Left cardiac atrium (tissue), 4 donors: ENCODE measurements around the gene AMBRA1. TPM values are rescaled to one million over a fixed set of nuclear protein-coding genes. Genes with fewer than 3 reads are reported as not detected.
"Not testable (repeated sequence)": the region's sequence is repeated elsewhere in the genome, so short reads cannot be mapped to it uniquely, and the experiment has no call there.

Experiments
- ATAC-seq, 2 donors: fragments of 200-7000 bp; cut with Tn5 transposase; one replicate each; pipeline ENCODE4 v1.9.1; 2020; ENCODE audit warnings: mild to moderate bottlenecking in 2 of 2, moderate library complexity in 2 of 2
- DNase-seq: peaks from one replicate; pipeline ENCODE4 v3.0.0-alpha.2; 2020
- intact Hi-C, 2 donors: fragments of 100-400 bp; cut with DNase I; formaldehyde crosslinking; loops; one replicate each; pipeline versions ENCODE4 v1.14.1 to v1.15.1; 2022 to 2023
- total RNA-seq, 2 donors: library from RNA; stranded (reverse); fragmentation: NEBNext Ultra II Directional; extraction: Animal tissue kit (Norgen Biotek cat#: 25700); gene quantifications; one replicate each; pipeline ENCODE4 v1.2.1, GENCODE V29; 2021
- donor health status: DM: no; HTN: yes; CAD: no.
- donor health status: DM: no; HTN: yes; CAD: no; lungs with severe emphysema.
- donor health status: DM: yes; HTN: yes; CAD: no.
- donor health status: Dilated cardiomyopathy.

Gene AMBRA1
- total RNA-seq, 2 donors from 2014 or later, result 14.9 to 20.1 TPM

DNA sequence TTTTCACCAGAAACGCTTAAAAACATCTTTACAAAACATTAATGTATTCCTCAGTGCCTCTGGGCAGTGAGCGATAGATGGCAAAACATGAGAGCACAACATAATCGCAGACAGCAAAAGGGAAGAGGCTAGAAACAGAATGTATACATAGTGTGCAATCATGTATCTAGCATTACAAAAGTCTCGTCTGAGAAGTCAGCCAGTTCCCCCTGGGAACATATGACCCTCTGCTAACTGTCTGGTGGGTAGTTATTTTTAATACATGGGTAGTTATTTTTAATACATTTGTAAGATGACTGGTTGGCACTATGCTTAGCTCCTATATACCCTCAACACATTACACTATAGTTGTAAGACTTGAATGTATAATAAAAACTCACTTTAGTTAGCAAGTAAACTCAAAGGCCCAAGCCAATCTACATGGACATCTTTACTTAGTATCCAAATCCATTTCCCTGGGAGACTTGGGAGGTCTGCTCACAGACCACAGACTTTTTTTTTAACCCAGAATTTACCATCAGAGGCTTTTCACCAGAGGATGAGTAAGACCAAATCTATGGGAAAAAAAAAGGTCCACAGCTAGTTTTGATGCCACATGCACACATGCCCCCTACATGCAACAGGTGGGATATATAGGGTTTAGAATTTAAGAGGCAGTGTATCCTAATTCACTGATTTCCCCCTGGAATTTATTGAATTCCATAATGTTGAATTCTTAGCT lies 71.7 kb downstream of the AMBRA1 start:
- intact Hi-C loops, result no loop called here
- DNase-seq (no peak), ATAC-seq (no peak)

DNA sequence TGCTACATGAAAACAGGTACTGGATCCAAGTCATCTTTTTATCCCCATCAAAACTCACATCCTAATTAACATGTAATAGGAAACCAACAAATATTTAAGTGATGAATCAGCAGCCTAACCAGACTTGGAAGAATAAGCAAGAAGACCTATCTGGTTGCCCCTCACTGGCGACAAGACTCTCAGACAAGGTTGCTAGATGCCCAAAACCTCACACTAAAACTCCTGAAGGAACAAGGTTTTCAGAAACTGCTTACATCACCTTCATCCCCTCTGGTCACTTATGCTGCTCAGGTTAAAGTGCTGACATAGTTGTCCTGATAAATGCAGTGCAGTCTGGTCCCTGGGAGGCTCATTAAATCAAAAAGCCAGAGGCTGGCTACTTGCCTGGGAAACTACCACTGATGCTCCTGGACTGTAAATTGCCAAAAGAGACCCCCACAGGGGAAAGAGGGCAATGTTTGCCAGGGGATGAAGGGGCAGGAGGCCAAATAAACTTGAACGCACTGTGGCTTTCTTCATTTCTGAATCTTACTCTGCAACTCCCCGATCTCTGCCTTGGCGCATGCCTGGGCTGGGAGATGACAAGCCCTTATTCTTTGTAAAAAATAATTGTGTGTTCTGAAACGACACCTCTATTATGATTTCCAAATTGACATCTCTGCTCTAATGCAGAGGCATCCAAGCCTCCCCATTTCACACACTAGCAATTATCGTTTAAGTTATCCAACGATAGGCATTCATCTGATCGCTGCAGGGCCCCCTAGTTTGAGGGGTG lies 72.7 kb downstream of the AMBRA1 start:
- ATAC-seq, result no peak
- DNase-seq, result no peak
- intact Hi-C loops, result no loop called here

DNA sequence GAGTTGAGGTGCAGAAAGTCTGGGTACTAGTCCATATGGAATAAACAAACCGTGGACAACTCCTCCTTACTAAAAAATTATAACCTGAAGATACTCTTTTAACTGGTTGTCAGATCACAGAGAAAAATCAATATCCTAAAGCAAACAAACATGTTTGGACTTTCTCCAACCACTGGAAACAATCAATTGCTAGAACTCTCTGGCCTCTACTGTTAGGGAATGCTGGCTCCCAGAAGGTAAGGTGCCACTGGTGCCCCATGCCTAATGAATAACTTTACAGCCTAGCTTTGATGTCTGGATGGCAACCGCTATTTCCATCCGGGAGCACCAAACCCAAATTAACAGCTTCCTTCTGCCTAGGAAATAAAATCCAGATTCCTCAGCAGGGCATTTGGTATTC lies 74.5 kb downstream of the AMBRA1 start:
- ATAC-seq, result no peak
- DNase-seq, result no peak
- intact Hi-C loops, result no loop called here

DNA sequence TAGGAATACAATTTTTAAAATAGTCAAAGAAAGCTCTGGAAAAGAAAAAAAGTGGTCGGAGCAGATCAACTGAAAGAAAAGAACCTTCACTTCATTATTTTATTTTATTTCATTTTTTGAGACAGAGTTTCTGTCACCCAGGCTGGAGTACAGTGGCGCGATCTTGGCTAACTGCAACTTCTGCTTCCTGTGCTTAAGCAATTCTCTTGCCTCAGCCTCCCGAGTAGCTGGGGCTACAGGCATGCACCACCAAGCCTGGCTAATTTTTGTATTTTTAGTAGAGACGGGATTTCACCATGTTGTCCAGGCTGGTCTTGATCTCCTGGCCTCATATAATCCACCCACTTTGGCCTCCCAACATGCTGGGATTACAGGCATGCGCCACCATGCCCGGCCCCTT lies 74.9 kb downstream of the AMBRA1 start:
- ATAC-seq, intact Hi-C loops, DNase-seq: not testable (repeated sequence)

DNA sequence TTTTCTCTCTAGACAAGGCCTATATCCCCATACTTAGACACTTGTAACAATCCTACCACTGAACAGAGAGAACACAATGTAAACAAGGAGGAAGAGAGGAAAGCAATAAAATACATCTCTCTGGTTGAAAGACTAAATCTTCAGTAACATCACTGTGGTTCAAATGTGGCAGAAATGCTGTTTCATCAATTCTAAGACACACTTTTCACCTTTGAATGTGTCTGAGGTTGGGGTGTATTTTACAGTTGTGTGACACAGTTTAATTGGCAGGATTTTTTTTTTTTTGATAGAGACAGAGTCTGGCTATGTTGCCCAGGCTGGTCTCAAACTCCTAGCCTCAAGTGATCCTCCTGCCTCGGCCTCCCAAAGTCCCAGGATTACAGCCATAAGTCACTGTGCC lies 79.5 kb downstream of the AMBRA1 start:
- ATAC-seq (no peak), DNase-seq (no peak)
- intact Hi-C loops, result no loop called here

DNA sequence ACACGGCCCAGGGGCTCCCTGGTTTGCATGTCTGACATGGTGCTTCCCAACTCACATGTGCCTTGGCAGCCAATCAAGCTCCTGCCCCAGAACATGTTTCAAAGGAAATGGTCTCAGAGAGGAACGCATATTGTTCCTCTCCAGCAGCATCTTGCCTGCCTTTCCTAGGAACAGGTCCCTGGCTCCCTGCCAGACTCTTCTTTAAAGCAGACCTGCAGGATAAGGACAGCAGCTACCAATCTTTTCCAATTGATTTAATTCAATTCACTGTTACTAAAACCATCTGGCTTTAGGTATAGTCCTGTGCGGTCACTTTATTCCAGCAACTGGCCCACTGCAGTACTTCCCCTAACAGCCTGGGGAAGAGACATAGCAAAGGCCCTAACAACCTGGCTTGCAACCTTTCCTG lies 79.9 kb downstream of the AMBRA1 start:
- intact Hi-C loops, result no loop called here
- peak; percentile 73 for DNase-seq

DNA sequence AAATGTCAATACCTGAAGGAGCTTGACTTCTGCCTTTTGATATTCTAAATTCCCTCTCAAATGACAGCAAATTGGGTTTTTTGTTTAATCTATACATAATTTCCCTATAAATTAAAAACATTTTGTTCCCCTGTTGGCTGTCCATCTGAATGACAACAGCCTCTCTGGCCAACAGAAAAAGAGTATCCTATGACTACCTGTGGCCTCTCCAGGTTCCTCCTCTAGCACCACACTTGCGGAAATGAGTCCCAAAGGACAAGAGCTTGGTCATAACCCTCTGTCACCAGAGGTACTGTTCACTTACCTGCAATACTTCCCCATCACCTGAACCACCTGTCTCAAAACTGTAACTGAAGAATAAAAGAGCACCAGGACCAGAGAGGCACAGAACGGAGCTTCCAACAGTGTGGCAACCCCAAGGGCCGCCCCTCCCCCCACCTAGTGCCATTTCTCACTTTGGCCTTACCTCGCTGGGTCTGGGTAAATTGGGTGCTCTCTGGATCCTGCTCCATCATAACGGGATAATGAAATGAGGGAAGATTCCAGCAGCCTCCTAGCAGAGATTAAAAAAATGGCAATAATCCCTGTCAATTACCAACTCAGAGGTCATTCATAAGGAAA lies 81.5 kb downstream of the AMBRA1 start:
- no peak for ATAC-seq
- intact Hi-C loops, result no loop called here
- DNase-seq, result no peak

More for the DNA sequence above, 79.9 kb downstream of the AMBRA1 start:
- ATAC-seq, result peak; percentile 57 to 65

DNA sequence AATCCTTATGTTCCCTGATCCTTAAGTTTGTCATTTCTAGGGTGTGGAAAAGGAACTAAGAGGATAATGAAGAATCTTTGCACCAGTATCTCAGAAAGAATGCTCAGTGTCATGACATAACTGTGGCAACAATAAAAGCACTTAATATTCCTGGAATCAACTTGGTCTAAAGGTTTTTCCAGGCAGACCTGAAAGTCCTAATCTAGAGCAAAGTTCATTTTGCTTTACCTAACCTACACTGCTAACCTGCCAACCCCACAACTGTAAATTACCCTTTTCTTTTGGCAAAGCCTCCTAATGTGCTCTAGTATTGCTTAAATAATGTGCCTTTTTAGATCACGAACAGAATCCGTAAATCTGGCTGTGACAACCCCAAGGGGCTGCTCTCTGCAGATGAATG lies 82.5 kb downstream of the AMBRA1 start:
- no peak for ATAC-seq
- no peak for DNase-seq
- intact Hi-C loops, result no loop called here

DNA sequence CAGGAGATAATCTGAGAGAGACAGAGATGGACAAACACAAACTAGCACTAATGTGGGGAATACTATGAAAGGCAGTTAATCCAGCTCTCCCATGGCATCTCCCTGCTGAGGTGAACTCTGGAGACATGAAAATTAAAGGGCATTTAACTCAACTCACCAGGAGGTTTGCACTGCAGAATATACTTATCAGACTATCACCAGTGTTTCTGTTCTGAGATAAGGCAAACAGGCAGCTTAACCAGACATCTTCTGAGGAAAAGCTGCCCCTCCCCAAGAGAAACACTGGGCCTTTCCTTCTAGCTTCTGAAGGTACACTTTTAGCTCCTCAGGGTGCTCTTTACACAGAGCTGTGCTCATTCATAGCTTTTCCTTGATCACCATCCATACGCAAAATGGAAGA lies 85.5 kb downstream of the AMBRA1 start:
- DNase-seq (no peak), ATAC-seq (no peak)
- intact Hi-C loops, result no loop called here

DNA sequence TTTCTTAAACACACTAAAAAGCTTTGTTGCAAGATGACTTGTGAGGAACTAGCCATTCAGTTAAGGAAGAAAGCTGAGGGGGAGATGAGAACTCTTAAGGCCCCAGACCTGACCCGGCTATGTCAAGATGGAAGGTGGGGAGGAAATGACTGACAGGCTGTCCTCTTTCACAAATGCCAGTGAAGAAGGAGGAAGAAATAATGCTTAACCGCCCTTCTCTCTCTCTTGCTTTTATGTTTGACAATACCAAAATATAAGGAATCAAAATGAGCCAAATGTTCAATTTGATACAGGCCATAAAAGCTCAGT lies 87.4 kb downstream of the AMBRA1 start:
- no peak for ATAC-seq
- intact Hi-C loops, result no loop called here
- DNase-seq, result no peak

DNA sequence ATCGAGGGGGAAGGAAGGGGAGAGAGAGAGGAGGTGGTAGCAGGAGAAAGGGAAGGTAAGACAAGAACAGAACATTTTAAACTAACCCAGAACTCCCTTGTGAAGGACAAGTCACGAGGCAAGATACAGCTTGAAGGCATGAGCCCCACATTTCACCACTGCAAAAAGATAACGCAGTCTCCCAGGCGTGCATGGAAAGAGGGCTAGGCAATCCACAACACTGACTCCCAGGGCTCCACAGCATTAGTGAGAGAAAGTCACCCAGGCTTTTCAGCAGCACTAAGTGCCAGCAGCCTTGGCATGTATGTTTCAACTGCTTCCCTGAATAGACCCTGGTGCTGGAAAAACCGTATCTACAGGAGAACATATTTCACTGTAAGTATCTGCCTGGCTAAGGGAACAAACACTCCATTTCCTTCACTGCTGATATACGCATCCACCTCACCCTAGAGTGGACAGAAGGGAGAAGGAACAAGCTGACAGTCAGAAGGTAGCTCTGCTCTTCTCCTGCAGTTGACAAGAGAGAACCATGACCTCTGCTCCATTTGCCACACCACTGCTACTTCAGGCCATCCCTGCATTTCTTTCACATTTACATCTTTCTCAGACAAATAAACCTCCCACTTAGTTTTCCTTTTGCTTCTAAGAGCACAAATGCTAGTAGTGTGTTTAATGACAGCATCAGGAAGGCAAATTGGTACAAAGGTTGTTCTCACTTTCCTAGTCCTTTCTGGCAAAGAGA lies 87.9 kb downstream of the AMBRA1 start:
- intact Hi-C loops, result no loop called here
- DNase-seq, result no peak
- ATAC-seq, result peak; percentile 65 to 87

DNA sequence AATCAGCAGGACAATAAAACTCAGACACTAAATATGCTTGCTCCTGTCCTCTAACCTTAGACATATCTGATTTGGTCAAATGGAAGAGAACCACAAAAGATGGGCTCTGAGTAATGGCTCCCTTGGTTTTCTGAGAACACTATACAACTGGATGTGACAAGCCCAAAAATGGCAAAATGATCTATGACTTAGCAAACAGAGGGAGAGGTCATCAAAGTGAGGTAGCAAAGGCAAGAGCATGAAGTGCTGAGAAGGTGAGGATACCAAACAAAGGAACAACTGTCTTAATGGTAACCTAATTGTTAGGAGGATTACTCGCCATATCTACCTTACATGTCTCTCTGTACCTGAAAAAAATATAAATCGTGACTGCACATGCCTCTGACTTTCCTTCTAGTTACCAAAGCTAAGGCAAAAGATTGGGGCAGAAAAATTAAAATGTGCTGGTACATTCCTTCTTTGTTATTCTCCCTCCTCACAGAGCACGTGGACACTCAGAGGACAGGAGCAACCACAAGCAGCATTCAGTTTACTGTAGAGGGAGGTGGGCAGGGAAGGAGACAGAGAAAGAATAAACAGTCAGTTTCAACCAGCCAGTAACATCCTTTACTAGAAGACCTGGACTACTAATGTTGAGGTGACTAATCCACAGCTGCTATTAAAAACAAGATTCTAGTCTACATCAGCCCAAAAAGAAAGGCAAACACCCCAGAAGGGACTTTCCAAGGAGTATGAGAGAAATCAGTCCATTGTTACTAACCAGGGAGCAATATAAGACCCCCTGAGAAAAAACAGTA lies 88.8 kb downstream of the AMBRA1 start:
- intact Hi-C loops, result no loop called here
- ATAC-seq, result no peak
- no peak for DNase-seq

DNA sequence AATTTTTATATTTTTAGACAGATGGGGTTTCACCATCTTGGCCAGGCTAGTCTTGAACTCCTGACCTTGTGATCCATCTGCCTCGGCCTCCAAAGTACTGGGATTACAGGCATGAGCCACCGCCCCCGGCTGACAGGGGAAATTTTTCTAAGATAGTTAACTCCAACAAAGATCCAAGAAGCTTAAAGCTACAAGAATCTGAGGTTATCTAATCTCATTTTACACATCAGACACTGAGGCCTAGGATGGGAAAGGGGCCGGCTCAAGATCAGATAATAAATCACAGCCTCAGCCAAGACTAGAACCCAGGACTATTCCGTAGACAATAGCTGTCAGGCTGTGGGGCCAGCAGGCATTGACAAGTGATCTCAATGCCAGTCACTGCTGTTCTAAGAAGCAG lies 94.0 kb downstream of the AMBRA1 start:
- intact Hi-C loops, result no loop called here
- DNase-seq (no peak), ATAC-seq (no peak)

DNA sequence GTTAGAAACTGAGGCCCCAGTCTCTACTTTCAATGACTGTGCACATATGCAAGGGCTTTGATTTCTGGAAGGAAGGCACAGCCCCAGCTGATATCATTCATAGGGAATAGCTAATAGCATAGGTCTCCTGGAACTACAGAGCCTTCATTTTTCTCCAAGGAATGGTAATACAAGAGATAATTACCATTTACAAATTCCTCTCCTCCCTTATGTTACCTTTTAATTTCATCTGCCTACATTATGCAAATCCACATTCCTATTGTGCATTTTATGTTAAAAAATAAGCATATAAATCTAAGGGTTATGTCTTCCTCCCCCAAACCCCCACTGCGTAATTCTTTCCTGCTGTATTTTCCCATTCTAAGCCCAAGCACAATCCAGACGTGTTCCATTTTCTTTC lies 94.9 kb downstream of the AMBRA1 start:
- no peak for DNase-seq

DNA sequence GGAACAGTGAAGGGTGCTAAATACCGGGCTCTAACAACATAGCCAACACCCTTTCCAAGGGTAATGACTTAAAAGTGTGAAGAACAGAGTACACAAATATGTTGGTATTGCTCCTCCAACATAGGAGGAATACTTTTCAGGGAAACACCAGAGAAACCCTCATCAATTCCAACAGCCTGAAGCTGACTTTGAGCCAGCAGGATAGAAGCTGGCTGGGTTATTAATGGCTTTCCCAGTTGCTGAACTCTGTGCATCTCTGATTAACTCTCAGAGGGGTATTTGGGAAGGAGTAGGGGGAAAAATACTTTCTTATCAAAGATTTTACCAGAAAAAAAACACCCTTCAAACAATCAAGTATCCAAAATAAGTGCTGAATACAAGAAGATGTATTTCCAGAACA lies 95.6 kb downstream of the AMBRA1 start:
- no peak for DNase-seq
- ATAC-seq, result peak in 1 of 2 donors; percentile 47
- intact Hi-C loops, result no loop called here

More for the DNA sequence above, 94.9 kb downstream of the AMBRA1 start:
- no peak for ATAC-seq
- intact Hi-C loops, result no loop called here

DNA sequence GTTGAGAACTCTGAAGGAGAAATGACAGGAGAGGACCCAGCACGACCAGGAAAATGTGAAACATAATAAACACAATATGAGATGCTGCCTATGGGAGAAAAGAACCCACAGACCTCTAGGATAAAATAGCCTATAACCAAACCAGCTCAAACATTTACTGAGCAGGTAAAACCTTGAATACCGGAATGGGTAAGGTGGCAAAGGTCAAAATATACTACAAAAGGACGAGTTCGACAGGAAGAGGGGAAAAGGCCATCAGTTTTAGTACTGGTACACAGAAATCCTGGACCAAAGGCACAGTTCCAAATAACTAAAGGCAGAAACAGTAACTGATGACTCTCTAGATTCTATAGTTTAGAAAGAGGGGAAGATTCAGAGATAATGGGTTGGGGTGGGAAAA lies 96.3 kb downstream of the AMBRA1 start:
- intact Hi-C loops, result no loop called here
- ATAC-seq (no peak), DNase-seq (no peak)

DNA sequence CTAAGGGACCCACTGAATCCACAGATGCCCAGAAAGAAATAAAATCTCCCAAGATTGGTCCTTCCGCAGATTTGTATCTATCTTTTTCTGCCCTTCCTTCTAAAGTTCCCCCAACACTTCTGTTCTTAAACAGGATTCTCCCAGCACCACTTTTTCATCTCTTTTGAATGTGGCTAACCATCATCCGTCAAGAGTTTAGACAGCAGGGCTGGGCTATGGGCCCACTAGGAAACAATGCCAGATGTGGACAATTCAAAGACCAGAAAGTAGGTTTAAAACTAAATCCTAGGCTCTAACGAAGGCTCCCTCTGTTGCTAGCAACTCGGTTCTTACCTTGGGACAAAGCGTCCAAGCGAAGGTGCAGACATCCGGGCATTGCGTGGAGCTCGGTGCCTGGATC lies 100.0 kb downstream of the AMBRA1 start:
- ATAC-seq (no peak), DNase-seq (no peak)
- intact Hi-C loops, result loop anchor here in 1 of 2 donors (5.0 kb wide), 1 partner anchor 34 kb away; no protein-coding TSS in a partner anchor

DNA sequence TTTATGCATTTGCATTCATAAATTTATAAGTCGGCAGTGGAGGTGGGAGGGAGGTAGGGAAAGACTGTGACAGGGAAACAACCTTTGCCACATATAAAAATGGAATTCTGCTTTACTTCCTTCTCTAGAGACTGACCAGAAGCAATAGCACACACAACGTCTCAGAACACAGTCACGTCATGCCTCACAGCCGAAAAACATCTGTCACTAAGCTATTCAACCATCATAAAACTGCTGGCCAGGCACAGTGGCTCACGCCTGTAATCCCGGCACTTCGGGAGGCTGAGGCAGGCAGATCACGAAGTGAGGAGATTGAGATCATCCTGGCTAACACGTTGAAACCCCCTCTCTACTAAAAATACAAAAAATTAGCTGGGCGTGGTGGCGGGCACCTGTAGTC lies 101.3 kb downstream of the AMBRA1 start:
- intact Hi-C loops, result loop anchor here in 1 of 2 donors (5.0 kb wide), 1 partner anchor 35 kb away; no protein-coding TSS in a partner anchor
- ATAC-seq (peak in 1 of 2 donors; percentile 69), DNase-seq (no peak)
